Upper lobe of left lung (tissue), 6 donors: ENCODE measurements around the gene CREBL2. TPM values are rescaled to one million over a fixed set of nuclear protein-coding genes. Genes with fewer than 3 reads are reported as not detected.
"Not testable (repeated sequence)": the region's sequence is repeated elsewhere in the genome, so short reads cannot be mapped to it uniquely, and the experiment has no call there.

ENCODE experiments used
- ATAC-seq, 2 donors: fragments of 200-7000 bp; cut with Tn5 transposase; one replicate each; pipeline ENCODE4 v1.9.1; 2022; ENCODE audit warnings: mild to moderate bottlenecking in 2 of 2, moderate library complexity in 2 of 2; ENCODE audit not compliant: low FRiP score in 2 of 2
- DNase-seq, 2 donors: peaks; one replicate each; pipeline ENCODE4 v3.0.0-alpha.2; 2019 to 2020
- H3K27ac ChIP-seq, 4 donors: fragments of 200-600 bp; sonication (generic); one replicate each; pipeline ENCODE4 v1.5.1; 2016 to 2019
- H3K27me3 ChIP-seq, 4 donors: fragments of 200-600 bp; sonication (generic); one replicate each; pipeline ENCODE4 v1.5.1; 2017 to 2019
- H3K36me3 ChIP-seq, 4 donors: fragments of 200-600 bp; sonication (generic); one replicate each; pipeline ENCODE4 v1.5.1; 2016 to 2019
- H3K4me1 ChIP-seq, 4 donors: fragments of 200-600 bp; sonication (generic); one replicate each; pipeline ENCODE4 v1.5.1; 2018 to 2019
- H3K4me3 ChIP-seq, 4 donors: fragments of 200-600 bp; sonication (generic); one replicate each; pipeline ENCODE4 v1.5.1; 2017 to 2019; ENCODE audit warnings: mild to moderate bottlenecking in 2 of 4, moderate library complexity in 1 of 4
- H3K9me3 ChIP-seq, 4 donors: fragments of 200-600 bp; sonication (generic); one replicate each; pipeline ENCODE4 v1.5.1; 2018 to 2019
- CTCF ChIP-seq, 6 experiments: fragments of 450-650 bp in 4 of 6; fragments of 200-600 bp in 2 of 6; sonication (generic) in 2 of 6; IDR thresholded peaks; one replicate each; pipeline ENCODE4 v1.5.1; 2016 to 2019; ENCODE audit warnings: antibody characterized with exemption in 6 of 6
- EP300 ChIP-seq, 4 donors: sonication (generic); formaldehyde crosslinking; IDR thresholded peaks; one replicate each; pipeline ENCODE4 v1.5.1; 2017; ENCODE audit warnings: antibody characterized with exemption in 4 of 4, control low read depth in 2 of 4
- POLR2A ChIP-seq, 4 donors: fragments of 450-650 bp; IDR thresholded peaks; one replicate each; pipeline ENCODE4 v1.5.1; 2016 to 2017; ENCODE audit warnings: antibody characterized with exemption in 4 of 4, mild to moderate bottlenecking in 2 of 4
- POLR2AphosphoS5 ChIP-seq, 2 donors: sonication (generic); formaldehyde crosslinking; IDR thresholded peaks; one replicate each; pipeline ENCODE4 v1.5.1; 2017; ENCODE audit warnings: antibody characterized with exemption in 2 of 2
- WGBS, 2 donors: methylation state at CpG; one replicate each; pipeline ENCODE4 v1.1.5; 2017 to 2018; 5-methylcytosine and 5-hydroxymethylcytosine counted together
- total RNA-seq, 6 donors: library from RNA; depleted of rRNA in 4 of 6; stranded (reverse); fragments of >200 nt in 4 of 6; gene quantifications; one replicate each; pipeline versions ENCODE4 v1.1.0 to v1.2.1, GENCODE V29; 2016 to 2021
- donor health status: DM: no; HTN: no; CAD: no; lungs with moderate emphysema.
- donor health status: DM: no; HTN: yes; CAD: no; lungs with severe emphysema.

Gene CREBL2
- total RNA-seq, 6 donors from 2014 or later: 40.1 to 74.2 (median 48.2) TPM

GRCh38 chr12:12642916-12643315 is 31.2 kb downstream of the CREBL2 start:
- H3K27me3 ChIP-seq: no peaks in the 10 kb centered on the region
- DNase-seq (no peak), ATAC-seq (no peak)
- no peak overlapping the region for H3K4me3 ChIP-seq
- TF ChIP-seq EP300 (IDR thresholded peaks at IDR 0.05) (no peak), CTCF (IDR thresholded peaks at IDR 0.05) (no peak), POLR2A (IDR thresholded peaks at IDR 0.05) (no peak), POLR2AphosphoS5 (IDR thresholded peaks at IDR 0.05) (no peak)
- H3K4me1 ChIP-seq: no peaks in the 10 kb centered on the region
- H3K36me3 ChIP-seq: peaks cover 11 to 56% (median 33%) of the 10 kb centered on the region in 4 donors
- peaks cover 0 to 13% (median 7%) of the 10 kb centered on the region in 4 donors for H3K9me3 ChIP-seq
- no peak overlapping the region for H3K27ac ChIP-seq
- 94 to 96% methylated on average over 3 of the region's 3 CpGs for WGBS, 2 donors

GRCh38 chr12:12645485-12645884 is 33.8 kb downstream of the CREBL2 start:
- ATAC-seq (no peak), DNase-seq (no peak)
- peaks cover 12 to 27% (median 22%) of the 10 kb centered on the region in 4 donors for H3K9me3 ChIP-seq
- WGBS, 2 donors: 70 to 71% methylated on average over 3 of the region's 3 CpGs
- H3K36me3 ChIP-seq: peaks cover 5 to 30% (median 14%) of the 10 kb centered on the region in 4 donors
- H3K4me3 ChIP-seq: no peak overlapping the region
- H3K4me1 ChIP-seq: no peaks in the 10 kb centered on the region
- no peaks in the 10 kb centered on the region for H3K27me3 ChIP-seq
- no peak overlapping the region for H3K27ac ChIP-seq
- peak in 3 of 6 experiments; percentile 22 to 50 (median 24) for TF ChIP-seq CTCF (IDR thresholded peaks at IDR 0.05)
- no peak for TF ChIP-seq POLR2A (IDR thresholded peaks at IDR 0.05)

GRCh38 chr12:12645968-12646367 is 34.3 kb downstream of the CREBL2 start:
- H3K27ac ChIP-seq, H3K27me3 ChIP-seq, H3K4me3 ChIP-seq, DNase-seq, ATAC-seq, H3K4me1 ChIP-seq: not testable (repeated sequence)
- H3K9me3 ChIP-seq: peaks cover 12 to 27% (median 22%) of the 10 kb centered on the region in 4 donors
- H3K36me3 ChIP-seq: peaks cover 5 to 28% (median 14%) of the 10 kb centered on the region in 4 donors
- 92 to 98% methylated on average over 6 of the region's 6 CpGs for WGBS, 2 donors

- H3K4me3 ChIP-seq: no peak overlapping the region
- H3K27ac ChIP-seq: no peak overlapping the region
- H3K9me3 ChIP-seq: peaks cover 12 to 27% (median 22%) of the 10 kb centered on the region in 4 donors
- H3K27me3 ChIP-seq: no peaks in the 10 kb centered on the region
- ATAC-seq (no peak), DNase-seq (no peak)
- TF ChIP-seq POLR2AphosphoS5 (IDR thresholded peaks at IDR 0.05) (no peak), EP300 (IDR thresholded peaks at IDR 0.05) (no peak), CTCF (IDR thresholded peaks at IDR 0.05) (no peak), POLR2A (IDR thresholded peaks at IDR 0.05) (no peak)
- peaks cover 5 to 25% (median 13%) of the 10 kb centered on the region in 4 donors for H3K36me3 ChIP-seq
- no peaks in the 10 kb centered on the region for H3K4me1 ChIP-seq
- WGBS, 2 donors: 92 to 100% methylated on average over 1 of the region's 1 CpG
These were observed 34.9 kb downstream of the CREBL2 start for GRCh38 chr12:12646483-12647072.

GRCh38 chr12:12648284-12648683 is 36.6 kb downstream of the CREBL2 start:
- DNase-seq: no peak
- H3K27me3 ChIP-seq: no peaks in the 10 kb centered on the region
- H3K4me1 ChIP-seq: no peaks in the 10 kb centered on the region
- peaks cover 0 to 8% (median 1%) of the 10 kb centered on the region in 4 donors for H3K36me3 ChIP-seq
- no peak for ATAC-seq
- H3K4me3 ChIP-seq: no peak overlapping the region
- H3K9me3 ChIP-seq: peaks cover 12 to 27% (median 22%) of the 10 kb centered on the region in 4 donors
- no peak overlapping the region for H3K27ac ChIP-seq
- no peak for TF ChIP-seq POLR2A (IDR thresholded peaks at IDR 0.05)
- TF ChIP-seq CTCF (IDR thresholded peaks at IDR 0.05): no peak
- TF ChIP-seq POLR2AphosphoS5 (IDR thresholded peaks at IDR 0.05): no peak
- TF ChIP-seq EP300 (IDR thresholded peaks at IDR 0.05): no peak
